WTC11 (cell line): ENCODE results near the gene PIF1. TPM values are rescaled to one million over a fixed set of nuclear protein-coding genes. Genes with fewer than 3 reads are reported as not detected.

Experiments used
- ATAC-seq: fragments of 200-7000 bp; cut with Tn5 transposase; 2 replicates; pipeline ENCODE4 v1.10.0; 2021; ENCODE audit warnings: mild to moderate bottlenecking, moderate library complexity
- CTCF ChIA-PET: fragments of 300-600 bp; sonication (Branson Sonifier 250); formaldehyde crosslinking; loops from one replicate; lab custom pipeline; 2021; ENCODE audit warnings: antibody characterized with exemption; lab: Charles Lee
- POLR2A ChIA-PET: fragments of 350-600 bp; sonication (Branson Sonifier 250); formaldehyde crosslinking; loops from one replicate; lab custom pipeline; 2021; ENCODE audit warnings: antibody characterized with exemption; lab: Charles Lee
- DNase-seq: peaks from one replicate; pipeline ENCODE4 v3.0.0; 2021; ENCODE audit warnings: low spot score
- H3K27ac Mint-ChIP-seq: 2 replicates; pipeline ENCODE4 v1.8.0; 2021; ENCODE audit warnings: mixed read lengths
- H3K27me3 Mint-ChIP-seq: 2 replicates; pipeline ENCODE4 v1.8.0; 2021; ENCODE audit warnings: low read depth, mild to moderate bottlenecking, moderate library complexity, mixed read lengths
- H3K36me3 Mint-ChIP-seq: 2 replicates; pipeline ENCODE4 v1.8.0; 2021; ENCODE audit warnings: mixed read lengths
- H3K4me1 Mint-ChIP-seq: 2 replicates; pipeline ENCODE4 v1.8.0; 2022; ENCODE audit warnings: mixed read lengths
- H3K4me3 Mint-ChIP-seq: 2 replicates; pipeline ENCODE4 v1.8.0; 2021; ENCODE audit warnings: mild to moderate bottlenecking, moderate library complexity, mixed read lengths
- H3K9me3 Mint-ChIP-seq: 2 replicates; pipeline ENCODE4 v1.8.0; 2021; ENCODE audit warnings: mixed read lengths
- CBFB ChIP-seq: sonication (generic); formaldehyde crosslinking; IDR thresholded peaks from 2 replicates; pipeline ENCODE4 v1.8.1; 2022; ENCODE audit warnings: mild to moderate bottlenecking, low read depth, missing genetic modification reagents
- CREM ChIP-seq: sonication (generic); formaldehyde crosslinking; IDR thresholded peaks from 2 replicates; pipeline ENCODE4 v1.8.1; 2022; ENCODE audit warnings: mild to moderate bottlenecking, missing genetic modification reagents, moderate library complexity
- FOXP4 ChIP-seq: sonication (generic); formaldehyde crosslinking; IDR thresholded peaks from 2 replicates; pipeline ENCODE4 v1.8.0; 2022; ENCODE audit warnings: mild to moderate bottlenecking, missing genetic modification reagents
- JUN ChIP-seq: sonication (generic); formaldehyde crosslinking; IDR thresholded peaks from 2 replicates; pipeline ENCODE4 v1.8.0; 2023; ENCODE audit warnings: mild to moderate bottlenecking, missing genetic modification reagents
- KAT7 ChIP-seq: sonication (generic); formaldehyde crosslinking; IDR thresholded peaks from 2 replicates; pipeline ENCODE4 v1.8.1; 2023; ENCODE audit warnings: missing genetic modification reagents, mild to moderate bottlenecking, borderline replicate concordance
- MAX ChIP-seq: sonication (generic); formaldehyde crosslinking; IDR thresholded peaks from 2 replicates; pipeline ENCODE4 v1.8.0; 2022; ENCODE audit warnings: mild to moderate bottlenecking, missing genetic modification reagents
- MYBL2 ChIP-seq: sonication (generic); formaldehyde crosslinking; IDR thresholded peaks from 2 replicates; pipeline ENCODE4 v1.8.1; 2023; ENCODE audit warnings: mild to moderate bottlenecking, moderate library complexity, missing genetic modification reagents
- NFYB ChIP-seq: sonication (generic); formaldehyde crosslinking; conservative IDR thresholded peaks from 2 replicates; pipeline ENCODE4 v1.8.0; 2022; ENCODE audit warnings: low read depth, missing genetic modification reagents
- PRDM15 ChIP-seq: sonication (generic); formaldehyde crosslinking; IDR thresholded peaks from 2 replicates; pipeline ENCODE4 v1.8.0; 2022; ENCODE audit warnings: missing genetic modification reagents
- PREB ChIP-seq: sonication (generic); formaldehyde crosslinking; IDR thresholded peaks from 2 replicates; pipeline ENCODE4 v1.8.1; 2022; ENCODE audit warnings: mild to moderate bottlenecking, missing genetic modification reagents, moderate library complexity, borderline replicate concordance
- PRRX2 ChIP-seq: fragments of 250-450 bp; sonication (Bioruptor Pico); IDR thresholded peaks from 2 replicates; pipeline ENCODE4 v1.8.0; 2021; ENCODE audit warnings: mild to moderate bottlenecking
- RELA ChIP-seq: sonication (generic); formaldehyde crosslinking; IDR thresholded peaks from 2 replicates; pipeline ENCODE4 v1.8.1; 2022; ENCODE audit warnings: missing genetic modification reagents, mild to moderate bottlenecking, borderline replicate concordance
- SP1 ChIP-seq: sonication (generic); formaldehyde crosslinking; conservative IDR thresholded peaks from 2 replicates; pipeline ENCODE4 v1.8.1; 2022; ENCODE audit warnings: missing genetic modification reagents
- USF2 ChIP-seq: sonication (generic); formaldehyde crosslinking; IDR thresholded peaks from 2 replicates; pipeline ENCODE4 v1.8.1; 2023; ENCODE audit warnings: mild to moderate bottlenecking, missing genetic modification reagents, moderate library complexity
- ZNF281 ChIP-seq: sonication (generic); formaldehyde crosslinking; IDR thresholded peaks from 2 replicates; pipeline ENCODE4 v1.8.0; 2023; ENCODE audit warnings: mild to moderate bottlenecking, missing genetic modification reagents
- ZNF423 ChIP-seq: fragments of 250-450 bp; sonication (Bioruptor Pico); IDR thresholded peaks from 2 replicates; pipeline ENCODE4 v2.1.2; 2022; ENCODE audit warnings: mild to moderate bottlenecking, moderate library complexity
- ZNF425 ChIP-seq: fragments of 250-450 bp; sonication (Bioruptor Pico); conservative IDR thresholded peaks from 2 replicates; pipeline ENCODE4 v1.9.0; 2021; ENCODE audit warnings: mild to moderate bottlenecking
- total RNA-seq: library from RNA; stranded (reverse); gene quantifications from 3 replicates; pipeline ENCODE4 v1.2.3, GENCODE V29; 2021

Gene PIF1
- total RNA-seq, 1 experiment from 2014 or later = 249 TPM

- TF ChIP-seq PREB = no peak
- no peak for TF ChIP-seq FOXP4 (CRISPR knock-in tag)
- no peak for TF ChIP-seq NFYB (CRISPR knock-in tag)
- TF ChIP-seq, all 79 proteins: peak for 0
These were observed 12.4 kb downstream of the PIF1 start (continued) for GRCh38 chr15:64813075-64813474.

GRCh38 chr15:64810497-64811326 is 14.7 kb downstream of the PIF1 start:
- peaks cover 83% of the 10 kb centered on the region for H3K4me1 Mint-ChIP-seq
- DNase-seq (peak; percentile 57), ATAC-seq (peak; percentile 7)
- no peaks in the 10 kb centered on the region for H3K27me3 Mint-ChIP-seq
- H3K27ac Mint-ChIP-seq = peak overlapping the region; percentile 99
- H3K9me3 Mint-ChIP-seq = no peaks in the 10 kb centered on the region
- ChIA-PET POLR2A (interaction anchor here (0.5 to 5.6 kb wide), 22 partner anchors 9 to 110 kb away, joined by 3 to 45 read pairs (median 4); partner anchors contain the start of genes PIF1 and PLEKHO2), CTCF (interaction anchor here (0.6 to 7.6 kb wide), 35 partner anchors 9 to 610 kb away, joined by 3 to 122 read pairs (median 6); partner anchors contain the start of genes ANKDD1A, PIF1 and RBPMS2)
- peak overlapping the region; percentile 63 for H3K4me3 Mint-ChIP-seq
- peaks cover 9% of the 10 kb centered on the region; the same call in 1 of the 2 replicates for H3K36me3 Mint-ChIP-seq
- TF ChIP-seq RELA (CRISPR knock-in tag) (no peak), KAT7 (CRISPR knock-in tag) (0 out of 2 replicates have a peak, but pooled peaks have one; percentile 51), ZNF423 (CRISPR knock-in tag) (peak; percentile 69; the same call in 1 of the 2 replicates), CBFB (CRISPR knock-in tag) (no peak), MAX (CRISPR knock-in tag) (peak; percentile 31; the same call in 1 of the 2 replicates), MYBL2 (CRISPR knock-in tag) (0 out of 2 replicates have a peak, but pooled peaks have one; percentile 62), CREM (0 out of 2 replicates have a peak, but pooled peaks have one; percentile 2), PRRX2 (CRISPR knock-in tag) (0 out of 2 replicates have a peak, but pooled peaks have one; percentile 40), FOXP4 (CRISPR knock-in tag) (peak; percentile 48; the same call in 1 of the 2 replicates), PRDM15 (CRISPR knock-in tag) (peak; percentile 98), SP1 (CRISPR knock-in tag) (peak; percentile 55), JUN (CRISPR knock-in tag) (no peak), ZNF425 (CRISPR knock-in tag) (no peak), ZNF281 (CRISPR knock-in tag) (0 out of 2 replicates have a peak, but pooled peaks have one; percentile 55), USF2 (CRISPR knock-in tag) (0 out of 2 replicates have a peak, but pooled peaks have one; percentile 23)
